Hematopoietic multipotent progenitor cell treated with erythropoietin and hydrocortisone succinate and interleukin-3 and kit ligand, for 17 days (in vitro differentiated cells): ENCODE data around the gene SEC16A.
"Not testable (repeated sequence)": the region's sequence is repeated elsewhere in the genome, so short reads cannot be mapped to it uniquely, and the experiment has no call there.

Source experiments
- DNase-seq: peaks from one replicate; pipeline ENCODE4 v3.0.0-alpha.2; 2015; ENCODE audit warnings: low spot score

Gene SEC16A

DNA sequence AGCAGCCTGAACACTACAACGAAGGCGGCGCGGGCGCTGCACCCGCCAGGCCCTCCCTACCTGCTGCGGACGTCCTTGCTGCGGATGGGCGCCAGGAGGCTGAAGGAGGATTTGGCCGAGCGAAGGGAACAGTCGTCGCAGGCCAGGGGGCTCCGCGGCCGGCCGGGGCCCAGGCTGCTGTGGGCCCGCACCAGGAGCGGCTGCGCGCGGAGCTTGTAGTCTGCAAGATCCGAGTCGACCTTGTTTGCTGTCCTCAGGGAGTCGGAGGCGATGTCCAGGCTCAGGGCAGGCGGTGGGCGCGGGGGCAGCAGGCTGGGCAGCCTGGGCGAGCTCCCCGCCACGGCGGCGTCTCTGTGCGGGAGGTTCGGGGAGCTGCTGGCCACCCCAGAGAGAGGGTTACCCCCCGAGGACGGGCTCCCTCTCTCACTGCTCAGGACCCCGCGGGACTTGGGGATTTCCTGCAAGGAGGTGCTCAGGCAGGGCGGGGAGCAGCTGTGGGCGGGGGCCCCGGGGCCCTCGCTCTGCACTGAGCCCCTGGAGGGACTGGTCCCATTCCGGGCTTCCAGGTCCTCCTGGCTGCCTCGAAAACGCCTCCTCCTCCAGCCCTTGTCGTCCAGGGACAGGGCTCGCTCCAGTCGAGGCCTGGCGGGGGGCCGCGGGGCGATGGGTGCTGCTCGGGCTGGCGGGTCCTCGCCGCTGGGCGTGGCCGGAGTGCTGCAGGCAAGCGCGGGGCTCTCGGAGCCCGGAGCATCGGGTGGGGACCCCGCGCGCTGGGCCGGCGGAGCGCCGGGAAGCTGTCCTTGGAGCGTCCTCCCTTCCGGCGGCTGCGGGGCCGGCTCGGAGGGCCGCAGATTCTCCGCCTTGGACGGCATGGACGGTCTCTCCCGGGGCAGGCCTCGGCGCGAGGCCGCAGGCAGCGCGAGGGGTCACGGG, 44.0 kb downstream of the SEC16A start:
- DNase-seq, result peak; percentile 21

DNA sequence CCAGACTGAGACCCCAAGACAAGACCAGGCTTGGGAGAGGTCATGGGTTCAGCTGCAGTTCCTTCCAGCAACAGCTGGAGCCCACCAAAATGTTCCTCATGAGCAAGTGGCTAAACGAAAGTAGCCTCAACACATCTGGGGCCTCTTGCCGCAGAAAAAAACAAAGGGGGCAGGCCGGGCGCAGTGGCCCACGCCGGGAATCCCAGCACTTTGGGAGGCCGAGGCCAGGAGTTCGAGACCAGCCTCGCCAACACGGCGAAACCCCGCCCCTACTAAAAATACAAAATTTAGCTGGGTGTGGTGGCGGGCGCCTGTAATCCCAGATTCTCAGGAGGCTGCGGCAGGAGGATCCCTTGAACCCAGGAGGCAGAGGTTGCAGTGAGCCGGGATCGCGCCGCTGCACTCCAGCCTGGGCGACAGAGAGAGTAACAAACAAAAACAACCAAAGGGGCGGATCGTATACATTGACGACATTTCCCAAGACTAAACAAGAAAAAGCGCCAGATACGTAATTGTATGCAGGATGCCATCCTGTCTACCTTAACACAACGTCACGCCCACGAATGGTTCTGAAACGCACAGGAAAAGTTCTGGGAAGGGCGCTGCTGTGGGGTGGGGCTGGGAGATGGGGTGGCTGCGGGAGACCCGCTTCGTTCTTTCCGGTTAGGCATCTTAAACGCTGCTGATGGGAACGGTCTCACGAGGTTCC, 44.8 kb downstream of the SEC16A start:
- no peak for DNase-seq

DNA sequence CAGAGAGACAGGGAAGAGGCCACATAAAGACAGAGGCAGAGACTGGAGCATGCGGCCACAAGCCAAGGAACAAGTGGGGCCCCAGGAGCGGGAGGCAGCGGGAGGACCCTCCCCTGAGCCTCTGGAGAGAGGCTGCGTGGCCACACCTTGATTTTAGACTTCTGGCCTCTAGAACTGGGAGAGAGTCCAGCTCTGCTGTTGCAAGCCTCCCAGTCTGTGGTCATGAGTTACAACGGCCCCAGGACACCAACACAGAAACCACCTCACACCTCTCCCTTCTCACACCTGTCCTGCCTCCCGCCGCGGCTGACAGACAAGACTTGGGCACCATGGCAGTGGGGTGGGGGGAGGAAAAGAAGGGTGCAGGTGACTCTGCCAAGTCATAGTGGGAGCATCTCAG, 45.4 kb downstream of the SEC16A start:
- no peak for DNase-seq

DNA sequence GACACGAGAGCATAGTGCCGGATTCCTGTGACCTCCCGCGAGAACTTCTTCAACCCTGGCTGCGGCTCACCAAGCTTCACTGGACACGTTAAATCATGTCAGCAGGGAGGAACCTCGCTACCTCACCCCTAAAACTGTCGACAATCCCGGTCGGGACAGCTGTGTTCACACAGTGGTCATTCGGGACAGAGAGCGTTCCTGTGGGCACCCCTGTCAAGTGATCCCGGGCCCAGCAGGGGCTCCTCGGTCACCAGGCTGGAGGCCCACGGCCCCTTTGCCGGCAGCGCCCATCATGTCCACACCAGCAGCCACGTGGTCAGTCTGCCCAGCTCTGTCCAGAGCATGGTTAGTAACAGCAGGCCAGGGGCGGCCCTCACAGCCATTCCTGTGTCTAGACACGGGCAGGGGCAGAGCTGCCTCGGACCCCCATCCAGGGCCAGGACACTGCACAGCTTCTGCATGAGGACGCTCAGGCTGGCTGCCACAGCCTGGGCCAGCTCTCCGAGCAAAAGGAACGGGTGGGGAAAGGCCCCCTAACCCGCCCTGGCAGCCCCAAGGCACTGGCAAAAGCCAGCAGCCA, 46.7 kb downstream of the SEC16A start:
- no peak for DNase-seq

DNA sequence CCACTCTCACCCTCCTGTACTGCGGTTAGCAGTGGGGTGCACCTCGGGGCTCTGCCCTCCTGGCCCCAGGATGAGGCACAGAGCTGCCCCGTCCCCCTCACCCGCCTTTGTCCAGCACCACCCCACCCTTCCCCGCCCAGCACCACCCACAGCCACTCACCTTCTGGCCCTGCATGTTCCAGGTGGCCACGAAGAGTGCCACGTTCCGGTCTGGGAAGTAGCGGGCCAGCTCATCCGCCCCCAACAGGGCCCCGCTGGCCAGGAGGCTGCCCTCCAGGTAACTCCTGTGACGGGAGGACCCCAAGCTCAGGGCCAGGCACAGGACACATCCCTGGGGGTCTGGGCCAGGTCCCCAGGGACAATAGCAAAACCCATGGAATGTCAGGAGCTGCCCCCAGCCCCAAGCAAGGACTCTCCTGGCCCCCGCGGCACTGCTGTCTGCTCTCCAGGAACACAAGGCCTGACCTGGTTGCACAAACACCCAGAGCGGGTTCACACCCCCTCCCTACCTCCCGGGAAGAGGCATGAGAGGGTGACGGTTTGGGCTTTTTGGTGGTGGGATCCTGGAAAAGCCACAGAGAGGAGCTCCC, 48.2 kb downstream of the SEC16A start:
- DNase-seq, result no peak

DNA sequence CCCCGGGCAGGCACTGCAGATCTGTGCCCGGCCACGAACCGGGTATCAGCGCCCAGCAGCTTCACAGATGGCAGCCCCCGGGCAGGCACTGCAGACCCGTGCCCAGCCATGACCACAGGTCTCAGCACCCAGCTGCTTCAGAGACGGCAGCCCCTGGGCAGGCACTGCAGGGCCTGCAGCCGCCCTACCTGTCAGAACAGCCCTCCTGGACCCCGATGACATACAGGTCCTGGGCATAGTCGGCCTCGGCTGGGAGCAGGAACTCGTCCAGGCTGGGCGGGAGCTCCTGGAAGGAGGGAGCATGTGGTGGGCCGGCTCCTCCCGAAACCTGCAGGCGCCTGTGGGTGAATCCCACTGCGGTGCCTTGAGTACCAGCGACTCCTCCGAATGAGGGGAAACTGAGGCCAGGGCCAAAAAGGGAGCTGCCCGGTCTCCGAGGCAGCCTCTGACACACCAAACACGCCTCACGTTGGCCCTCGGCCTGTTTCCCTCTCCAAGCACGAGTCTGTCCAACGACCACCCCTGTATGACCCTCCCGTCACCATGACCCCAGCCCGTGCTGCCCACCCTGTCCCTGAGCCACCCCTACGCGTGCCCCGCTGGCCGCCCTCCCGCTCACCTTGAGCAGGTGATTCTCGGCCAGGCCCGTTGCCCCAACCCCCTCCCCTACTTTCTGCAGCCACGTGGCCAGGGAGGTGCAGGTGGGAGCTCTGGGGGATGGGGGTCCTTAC, 48.8 kb downstream of the SEC16A start:
- DNase-seq, result no peak

DNA sequence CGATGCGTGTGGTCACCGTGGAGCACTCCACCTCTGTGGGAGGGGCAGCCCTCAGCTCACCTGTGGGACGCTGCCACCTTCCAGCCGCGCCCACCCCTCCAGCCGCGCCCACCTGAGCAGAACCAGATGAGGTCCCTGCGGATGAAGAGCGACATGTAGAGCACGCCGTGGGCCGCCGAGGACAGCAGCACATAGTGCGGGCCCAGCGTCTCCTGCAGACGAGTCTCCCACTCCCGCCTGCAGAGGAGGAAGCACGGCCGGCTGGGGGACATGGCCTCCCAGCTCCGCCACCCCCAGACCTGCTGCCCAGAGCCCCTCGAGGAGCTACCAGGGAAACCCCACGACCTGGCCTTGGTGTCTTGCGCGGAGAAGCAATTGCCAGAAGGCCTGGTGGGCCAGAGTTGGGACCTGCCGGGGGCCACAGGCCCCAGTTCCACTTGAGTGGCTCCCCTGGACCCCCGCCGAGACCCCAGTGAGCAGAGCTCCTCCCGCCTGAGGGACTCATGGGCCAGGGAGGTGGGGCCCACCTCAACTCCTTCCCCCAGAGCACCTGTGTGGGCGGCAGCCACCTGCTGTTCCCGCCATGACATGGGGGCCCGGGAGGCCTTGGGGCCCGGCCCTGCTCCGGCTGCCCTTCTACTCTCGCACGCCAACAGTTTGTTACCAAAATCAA, 49.7 kb downstream of the SEC16A start:
- DNase-seq, result no peak

DNA sequence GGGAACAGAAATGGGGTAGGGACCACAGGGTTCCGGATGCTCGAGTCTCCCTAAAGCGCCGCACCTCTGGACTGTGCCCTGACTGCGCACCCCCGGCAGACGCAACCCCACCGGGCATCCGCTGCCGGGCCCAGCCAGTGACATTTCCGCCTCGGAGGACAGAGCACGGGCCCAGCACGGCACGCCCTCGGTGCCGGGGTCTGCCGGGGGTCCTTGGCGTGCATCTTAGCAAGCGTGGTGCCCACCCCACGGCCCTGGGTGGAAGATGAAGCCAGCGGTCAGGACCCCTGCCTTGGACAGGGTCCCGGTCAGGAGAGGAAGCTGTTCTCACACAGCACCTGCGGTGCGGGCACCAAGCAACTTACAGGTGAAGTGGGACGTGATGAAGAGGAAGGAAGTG, 50.2 kb downstream of the SEC16A start:
- no peak for DNase-seq

DNA sequence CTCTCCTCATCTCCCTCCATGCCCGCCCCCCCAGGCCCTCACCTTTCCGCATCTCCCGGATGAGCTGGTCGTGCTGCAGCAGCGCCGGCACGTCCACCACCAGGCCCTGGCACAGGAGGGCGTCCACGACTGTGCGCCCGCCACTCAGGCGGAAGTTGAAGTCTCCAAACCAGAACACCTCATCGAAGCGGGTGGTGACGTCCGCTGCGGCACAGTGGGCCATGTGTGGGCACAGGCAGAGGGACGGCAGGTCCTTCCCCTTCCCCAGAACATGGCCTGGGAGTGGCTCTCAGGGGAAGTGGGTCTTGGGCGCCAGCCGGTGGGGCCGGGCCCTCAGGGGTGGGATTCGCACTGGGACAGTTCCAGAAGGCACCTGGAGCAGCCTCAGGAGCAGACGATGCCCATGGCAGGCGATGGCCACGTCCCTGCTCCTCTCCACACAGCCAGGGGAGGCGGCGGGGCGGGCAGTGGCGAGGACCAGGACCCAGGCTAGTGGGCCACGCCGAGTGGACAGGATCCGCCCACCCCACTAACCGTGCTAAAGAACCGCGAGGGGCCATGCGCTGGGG, 51.0 kb downstream of the SEC16A start:
- DNase-seq, result no peak

DNA sequence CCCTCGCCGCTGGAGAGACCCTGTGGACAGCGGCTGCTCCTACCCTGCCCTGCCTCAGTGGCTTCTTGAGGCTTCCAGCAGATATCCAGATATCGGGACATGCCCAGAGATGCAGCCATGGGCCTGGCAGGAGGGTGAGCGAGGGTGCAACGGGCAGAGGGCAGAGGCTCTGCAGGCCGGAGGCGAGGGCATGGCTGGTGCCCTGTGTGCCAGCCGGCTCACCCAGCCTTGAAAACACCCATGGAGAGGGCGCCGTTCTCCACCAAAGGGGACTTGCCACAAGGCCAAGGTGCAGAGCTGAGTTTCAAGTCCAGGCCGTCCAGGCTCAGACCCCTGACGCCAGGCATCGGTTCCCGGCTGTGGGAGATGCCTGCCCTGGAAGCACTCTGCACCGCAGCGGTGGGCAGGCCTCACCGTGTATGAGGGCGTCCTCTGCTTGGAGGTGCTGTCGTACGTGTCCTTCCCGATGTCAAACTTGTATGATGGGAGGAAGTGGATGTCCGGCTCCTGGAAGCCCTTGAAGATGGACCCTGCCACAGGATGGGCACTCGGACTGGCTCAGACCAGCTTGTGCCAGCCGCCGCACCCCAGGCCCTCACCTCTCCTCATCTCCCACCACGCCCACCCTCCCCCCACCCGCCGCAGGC, 52.1 kb downstream of the SEC16A start:
- no peak for DNase-seq

DNA sequence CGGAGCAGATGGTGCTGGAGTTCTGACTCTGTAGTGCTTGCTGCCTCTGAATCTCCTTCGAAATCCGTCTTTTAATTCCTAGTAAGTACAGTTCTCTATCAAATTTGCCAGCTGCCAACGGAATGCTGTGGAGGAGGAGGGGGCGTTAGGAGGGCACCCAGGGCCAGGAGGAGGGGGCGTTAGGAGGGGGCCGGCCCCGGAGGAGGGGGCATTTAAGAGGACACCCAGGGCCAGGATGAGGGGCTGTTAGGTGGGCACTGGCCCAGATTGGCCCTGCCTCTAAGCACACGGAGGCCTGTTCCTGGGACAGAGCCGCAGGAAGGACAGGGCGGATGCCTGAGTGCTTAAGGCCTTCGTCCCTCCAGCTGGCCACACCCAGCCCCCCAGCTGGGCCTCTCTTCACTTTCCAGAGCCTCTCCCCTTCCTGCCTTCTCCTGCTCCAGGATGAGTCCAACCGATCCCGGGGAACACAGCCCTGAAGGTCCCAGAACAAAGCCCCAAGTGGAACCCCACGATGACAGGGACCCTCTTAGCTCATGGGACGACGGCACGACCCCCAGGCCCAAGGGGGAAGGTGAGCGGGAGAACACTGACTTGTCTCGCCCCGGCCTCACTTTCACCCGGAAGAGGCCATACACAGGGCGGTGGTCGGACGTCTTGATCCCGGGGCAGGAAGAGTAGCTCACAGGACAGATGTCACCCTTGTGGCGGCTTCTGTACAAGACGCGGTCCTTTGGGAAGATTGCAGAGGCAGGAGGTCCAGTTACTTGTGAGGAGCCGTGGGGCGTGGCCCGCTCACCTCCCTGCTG, 53.0 kb downstream of the SEC16A start:
- no peak for DNase-seq

DNA sequence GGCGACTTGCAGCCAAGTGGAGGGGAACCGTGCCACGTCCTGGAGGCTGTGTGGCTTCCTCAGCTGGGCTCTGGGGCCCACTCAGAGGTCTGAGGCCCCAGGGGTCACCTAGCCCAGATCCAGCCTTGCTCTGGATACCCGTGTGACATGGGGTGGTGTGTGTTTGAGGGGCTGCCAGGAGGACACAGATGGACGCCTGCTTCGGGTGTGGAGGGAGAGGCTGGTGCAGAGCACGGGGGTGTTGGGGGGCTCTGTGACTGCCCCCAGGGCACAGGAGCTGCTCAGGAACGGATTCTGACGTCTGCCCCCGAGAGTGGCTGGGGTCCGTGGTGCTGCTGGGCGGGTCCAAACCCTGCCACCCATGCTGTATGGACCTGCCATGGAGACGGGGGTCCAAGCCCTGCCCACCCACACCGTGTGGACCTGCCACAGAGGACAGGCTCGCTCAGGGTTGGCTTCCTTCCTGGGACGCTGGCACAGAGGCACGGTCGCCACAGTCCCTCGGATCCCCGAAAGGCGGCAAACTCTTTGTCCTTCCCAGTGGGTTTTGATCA, 53.7 kb downstream of the SEC16A start:
- no peak for DNase-seq

DNA sequence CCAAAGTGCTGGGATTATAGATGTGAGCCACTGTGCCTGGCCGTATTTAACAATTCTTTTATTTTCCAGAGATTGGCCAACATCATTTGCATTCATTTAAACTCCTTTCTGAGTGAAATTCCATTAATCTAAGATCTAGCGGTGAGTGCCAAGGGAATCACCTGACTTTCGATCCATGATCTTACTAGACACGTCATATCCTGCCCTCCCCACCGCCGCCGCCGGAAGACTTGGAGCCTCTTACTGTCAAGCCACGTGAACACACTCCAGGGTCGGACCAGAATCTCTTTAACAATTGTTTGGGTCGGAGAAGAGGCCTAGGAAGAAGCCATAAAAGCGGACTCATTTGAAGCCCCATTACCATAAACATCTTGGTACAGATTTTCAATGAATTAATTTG, 56.1 kb downstream of the SEC16A start:
- no peak for DNase-seq

DNA sequence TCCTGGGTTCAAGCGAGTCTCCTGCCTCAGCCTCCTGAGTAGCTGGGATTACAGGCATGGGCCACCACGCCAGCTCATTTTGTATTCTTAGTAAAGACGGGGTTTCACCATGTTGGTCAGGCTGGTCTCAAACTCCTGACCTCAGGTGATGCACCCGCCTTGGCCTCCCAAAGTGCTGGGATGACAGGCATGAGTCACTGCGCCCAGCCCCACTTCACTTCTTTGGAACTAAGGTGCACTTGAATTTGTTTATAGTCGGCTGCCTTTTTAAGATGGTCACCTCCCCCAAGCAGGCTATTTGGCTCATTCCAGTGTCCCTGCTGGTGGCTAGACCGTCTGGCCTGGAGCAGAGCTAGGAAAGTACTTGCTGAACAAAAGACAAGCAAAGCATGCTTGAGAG, 57.5 kb downstream of the SEC16A start:
- DNase-seq, result not testable (repeated sequence)

DNA sequence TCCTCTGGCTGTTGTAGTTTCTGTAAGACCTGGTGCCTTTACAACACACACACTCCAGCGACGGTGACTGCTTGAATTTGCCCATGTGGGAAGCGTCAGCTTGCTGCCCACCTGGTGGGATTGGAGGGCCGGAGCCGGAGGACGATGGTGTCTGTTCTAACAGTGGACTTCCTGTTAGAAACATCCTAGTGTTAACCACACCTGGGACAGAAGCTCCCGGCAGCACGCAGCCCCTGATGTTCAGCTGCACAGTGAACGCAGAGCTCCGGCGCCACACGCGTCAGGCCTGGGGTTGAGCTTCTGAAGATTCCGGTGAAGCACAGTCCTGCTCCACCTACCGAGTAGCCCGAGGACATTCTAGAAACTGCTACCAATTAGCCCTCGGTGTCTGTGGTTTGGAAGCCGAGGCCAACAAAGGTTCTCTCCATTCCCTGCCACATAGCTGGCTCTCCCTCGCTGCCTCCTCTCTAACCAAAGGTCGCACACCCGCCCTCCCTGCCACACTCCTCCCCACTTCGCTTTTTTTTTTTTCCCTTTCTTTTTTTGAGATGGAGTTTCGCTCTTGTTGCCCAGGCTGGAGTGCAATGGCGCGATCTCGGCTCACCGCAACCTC, 58.0 kb downstream of the SEC16A start:
- no peak for DNase-seq

DNA sequence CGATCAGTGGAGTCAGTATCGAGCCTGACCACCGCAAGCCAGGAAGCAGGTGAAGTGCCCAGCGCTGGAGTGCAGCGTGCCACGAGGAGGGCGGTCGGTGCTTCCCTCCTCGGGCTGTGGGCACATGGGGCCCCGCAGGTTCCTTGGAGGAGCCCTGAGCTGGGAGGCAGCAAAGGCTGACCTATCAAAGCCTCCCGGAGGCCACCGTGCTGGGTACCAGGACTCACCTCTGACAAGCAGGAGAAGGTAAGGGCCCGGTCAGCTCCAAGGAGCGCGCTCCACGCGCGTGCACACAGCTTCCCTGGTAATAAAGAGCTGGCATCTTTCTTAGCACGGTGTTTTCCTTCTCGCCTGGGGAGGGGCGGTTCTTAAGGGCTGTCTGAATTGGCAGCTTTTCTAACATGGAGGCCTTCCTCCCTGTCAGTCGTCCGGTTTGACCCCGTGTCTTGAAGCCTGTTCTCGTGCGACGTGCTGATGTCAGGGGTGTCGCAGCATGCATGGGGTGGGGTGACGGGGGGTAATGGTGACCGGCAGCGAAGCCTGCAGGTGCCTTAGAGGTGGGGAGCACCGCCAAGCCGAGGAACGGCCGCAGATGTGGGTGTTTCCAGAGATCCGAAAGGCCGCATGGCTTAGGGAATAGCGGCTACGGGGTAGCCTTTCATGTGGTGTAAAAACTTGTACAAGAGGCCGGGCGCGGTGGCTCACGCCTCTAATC, 59.3 kb downstream of the SEC16A start:
- DNase-seq, result no peak

DNA sequence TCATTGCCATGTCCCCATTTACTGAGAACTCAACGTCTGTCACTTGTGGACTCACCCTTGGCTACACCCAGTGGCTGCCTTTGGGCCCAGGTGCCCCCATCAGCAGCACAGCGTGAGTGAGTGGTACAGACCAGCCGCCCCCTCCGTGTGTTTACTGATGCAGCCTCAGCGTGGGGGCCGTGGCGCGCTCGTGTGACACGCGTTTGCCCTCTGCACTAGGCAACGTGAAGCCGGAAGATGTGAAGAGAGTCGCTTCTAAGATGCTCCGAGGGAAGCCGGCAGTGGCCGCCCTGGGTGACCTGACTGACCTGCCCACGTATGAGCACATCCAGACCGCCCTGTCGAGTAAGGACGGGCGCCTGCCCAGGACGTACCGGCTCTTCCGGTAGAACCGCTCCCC, 60.0 kb downstream of the SEC16A start:
- no peak for DNase-seq

DNA sequence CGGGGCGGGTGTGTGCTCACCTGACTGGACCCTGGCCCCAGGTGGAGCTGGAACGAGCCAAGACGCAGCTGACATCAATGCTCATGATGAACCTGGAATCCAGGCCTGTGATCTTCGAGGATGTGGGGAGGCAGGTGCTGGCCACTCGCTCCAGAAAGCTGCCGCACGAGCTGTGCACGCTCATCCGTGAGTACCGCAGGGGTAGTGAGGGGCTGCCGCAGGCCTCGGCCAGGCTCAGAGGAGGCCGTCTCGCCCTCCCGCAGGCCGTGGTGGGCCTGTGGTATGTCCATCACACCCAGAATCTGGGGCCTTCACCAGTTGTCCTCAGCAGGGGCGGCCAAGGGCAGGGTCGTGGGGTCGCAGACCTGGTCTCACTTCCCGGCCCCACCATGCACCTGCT, 61.0 kb downstream of the SEC16A start:
- no peak for DNase-seq
